ENCODE data around the gene NTHL1. TPM values are rescaled to one million over a fixed set of nuclear protein-coding genes. Genes with fewer than 3 reads are reported as not detected.
A peak's percentile ranks its signal among the peaks of the same experiment; 100 is the strongest.

The NTHL1 gene
- total RNA-seq (2021; fragmentation: NEBNext Ultra II Directional; extraction: Animal tissue kit (Norgen Biotek cat#: 25700)) = 70.9 and 84.5 TPM in 2 replicates
- polyA plus RNA-seq (2011; rRNA removed) = 150 and 209 TPM in 2 replicates
- 159 TPM for polyA plus RNA-seq (2011; cell fraction: cytosol; rRNA removed)
- polyA plus RNA-seq (2011; cell fraction: nucleus; rRNA removed) = 107 TPM
- polyA plus RNA-seq (2012, experiment 1 of 2) = 24.3 to 84.5 TPM (median 77.9 TPM) in 4 replicates
- 61.3 TPM for polyA plus RNA-seq (2012, experiment 2 of 2)
- 43.2 TPM for polyA plus RNA-seq (2013, experiment 1 of 2)
- 47.0 TPM for polyA plus RNA-seq (2013, experiment 2 of 2)
- polyA minus RNA-seq (2011; rRNA and poly(A)+ RNA removed) = 26.8 and 36.7 TPM in 2 replicates
- 44.5 TPM for polyA minus RNA-seq (2011; cell fraction: cytosol; rRNA and poly(A)+ RNA removed)
- polyA minus RNA-seq (2011; cell fraction: nucleus; rRNA and poly(A)+ RNA removed) = 28.0 TPM
- long read RNA-seq, experiment 1, transcript NTHL1-208 (3 exons, 568 nt) = minor isoform, 9 of 62 reads
- long read RNA-seq, experiment 1, transcript NTHL1-201 (6 exons, 1,067 nt) = major isoform, 34 of 62 reads
- long read RNA-seq, experiment 1, partial matches to known transcripts = 4 of 62 reads
- long read RNA-seq, experiment 1, other reads (novel, unspliced or antisense) = 10 of 62 reads
- long read RNA-seq, experiment 2, transcript NTHL1-201 (6 exons, 1,067 nt) = major isoform, 279 of 313 reads
- long read RNA-seq, experiment 2, partial matches to known transcripts = 1 of 313 reads
- long read RNA-seq, experiment 2, other reads (novel, unspliced or antisense) = 33 of 313 reads

- Histone ChIP-seq H3K9me3 (ENCODE audit: insufficient read depth in 2 of 2, low read depth in 1 of 2, low read length in 1 of 2) (no peaks in the 10 kb centered on the region), H3K18ac (ENCODE audit: extremely low read depth, low read length) (no peak within 1 kb of the TSS), H2BK12ac (ENCODE audit: low read depth, low read length) (no peak within 1 kb of the TSS), H4K20me1 (replicated peaks in 1 of 2; ENCODE audit: control insufficient read depth in 1 of 2, insufficient read depth in 2 of 2, low read length in 2 of 2) (peaks cover 0 to 7% of the 10 kb centered on the region in 2 experiments), H4K91ac (replicated peaks; ENCODE audit: insufficient read length, low read length) (peak within 1 kb of the TSS; percentile 55), H3K4ac (replicated peaks; ENCODE audit: insufficient read length, low read depth, low read length) (no peak within 1 kb of the TSS), H3K27ac (ENCODE audit: low read depth, low read length) (no peak within 1 kb of the TSS), H3K27me3 (replicated peaks in 1 of 4; ENCODE audit: control insufficient read depth in 3 of 4, extremely low read depth in 1 of 4, insufficient read depth in 3 of 4, low read length in 3 of 4) (no peaks in the 10 kb centered on the region; a peak in 1 of 7 replicates), H3K9ac (replicated peaks in 1 of 4; ENCODE audit: extremely low read depth in 1 of 4, low read depth in 3 of 4, low read length in 3 of 4) (peak within 1 kb of the TSS; percentile 20 to 73 (median 48); a peak in 5 of 7 replicates), H2BK15ac (ENCODE audit: low read length) (no peak within 1 kb of the TSS), H3K4me3 (ENCODE audit: extremely low read depth in 1 of 4, insufficient read depth in 2 of 4, low read depth in 3 of 4, low read length in 4 of 4) (peak within 1 kb of the TSS; percentile 42 to 89 (median 86)), H2BK20ac (ENCODE audit: low read length) (no peak within 1 kb of the TSS), H3K4me2 (ENCODE audit: insufficient read depth in 1 of 2, low read depth in 2 of 2, low read length in 2 of 2) (peak within 1 kb of the TSS; percentile 89 to 91), H2AK5ac (ENCODE audit: low read depth, low read length) (no peak within 1 kb of the TSS), H2AFZ (ENCODE audit: low read length) (no peak within 1 kb of the TSS), H3K79me1 (ENCODE audit: low read depth, low read length) (peaks cover 9% of the 10 kb centered on the region; the same call in 1 of the 2 replicates), H3K4me1 (replicated peaks in 1 of 4; ENCODE audit: control insufficient read depth in 3 of 4, insufficient read depth in 4 of 4, low read length in 3 of 4) (peaks cover 0 to 3% (median 1%) of the 10 kb centered on the region in 4 experiments; a peak in 3 of 7 replicates), H3K23me2 (ENCODE audit: low read depth, low read length) (peaks cover 10% of the 10 kb centered on the region), H3K14ac (ENCODE audit: insufficient read length) (no peak within 1 kb of the TSS), H4K8ac (ENCODE audit: extremely low read depth, insufficient read depth, low read length) (peak within 1 kb of the TSS; percentile 89; the same call in 1 of the 2 replicates), H3K23ac (ENCODE audit: insufficient read length) (no peak within 1 kb of the TSS), H2BK120ac (replicated peaks; ENCODE audit: low read depth, low read length) (no peak within 1 kb of the TSS), H3K56ac (replicated peaks; ENCODE audit: insufficient read length, low read depth, low read length) (peak within 1 kb of the TSS; percentile 32), H3K79me2 (ENCODE audit: control insufficient read depth in 1 of 2, insufficient read depth in 2 of 2, low read length in 2 of 2) (peaks cover 0 to 11% of the 10 kb centered on the region in 2 experiments; a peak in 1 of 4 replicates), H2BK5ac (ENCODE audit: low read depth, low read length) (no peak within 1 kb of the TSS; the same call in 1 of the 2 replicates), H4K5ac (ENCODE audit: insufficient read length, low read depth, low read length) (no peak within 1 kb of the TSS), H3K36me3 (ENCODE audit: control insufficient read depth in 2 of 4, insufficient read depth in 4 of 4, low read length in 3 of 4) (peaks cover 0 to 3% (median 1%) of the 10 kb centered on the region in 4 experiments; a peak in 3 of 8 replicates)
- FAIRE-seq (no peak), DNase-seq (ENCODE audit: low read depth in 1 of 2, low spot score in 2 of 2) (peak; percentile 90 to 97)
- POLR2A ChIA-PET (ENCODE audit: partially characterized antibody) = interaction anchor here (0.6 to 4.2 kb wide), 18 partner anchors 8 to 204 kb away, joined by 3 to 38 read pairs (median 5); partner anchors contain the start of genes ECI1, GFER, NPW and RPS2
- CTCF ChIA-PET (ENCODE audit: partially characterized antibody) = interaction anchor here (0.5 to 5.3 kb wide), 19 partner anchors 8 to 813 kb away, joined by 3 to 32 read pairs (median 4); partner anchors contain the start of gene NHERF2
- WGBS, 2 experiments (ENCODE audit: extremely low coverage in 1 of 2, insufficient coverage in 1 of 2, insufficient read length in 1 of 2, insufficient replicate concordance in 2 of 2, low coverage in 1 of 2, low lambda C conversion rate in 2 of 2, missing lambda C conversion rate in 1 of 2) = 3% methylated on average over 74 of the region's 81 CpGs; no CpG with 5 or more reads in 1 of the 2 experiments
- TF ChIP-seq ZNF274 (IDR thresholded peaks at IDR 0.05; ENCODE audit: borderline replicate concordance, extremely low read depth, low read length) (no peak), MAFK (IDR thresholded peaks at IDR 0.05; ENCODE audit: low read depth, low read length) (no peak), CREB1 (IDR thresholded peaks at IDR 0.05) (peak; percentile 78), RXRA (IDR thresholded peaks at IDR 0.05; ENCODE audit: insufficient read depth, low read depth, low read length) (no peak), CBX5 (IDR thresholded peaks at IDR 0.05; ENCODE audit: low read depth, low read length) (no peak), RAD21 (IDR thresholded peaks at IDR 0.05 in 1 of 2, conservative IDR thresholded peaks at IDR 0.05 in 1 of 2; ENCODE audit: low read depth in 2 of 2, low read length in 2 of 2) (no peak; a peak in 1 of 4 replicates)
- TF ChIP-seq, protein P1, sequence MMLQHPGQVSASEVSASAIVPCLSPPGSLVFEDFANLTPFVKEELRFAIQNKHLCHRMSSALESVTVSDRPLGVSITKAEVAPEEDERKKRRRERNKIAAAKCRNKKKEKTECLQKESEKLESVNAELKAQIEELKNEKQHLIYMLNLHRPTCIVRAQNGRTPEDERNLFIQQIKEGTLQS (IDR thresholded peaks at IDR 0.05; ENCODE audit: insufficient read depth, low read depth, low read length) = peak; percentile 98
Observed at GRCh38 chr16:2047330-2048115, at the start of gene NTHL1, which contains the start of gene TSC2. NTHL1 (minus strand) TSS chr16:2047834; CDS start chr16:2047823, 11 bp downstream. TSC2 (plus strand) TSS chr16:2047985; CDS start chr16:2048616, 631 bp downstream.

All from H1 (cell line).